ENCODE results near the gene HAUS3. TPM values are rescaled to one million over a fixed set of nuclear protein-coding genes. Genes with fewer than 3 reads are reported as not detected.

The HAUS3 gene
- total RNA-seq, 1 donor from 2014 or later, result 24.4 TPM

GRCh38 chr4:2248821-2249261 lies 6.9 kb upstream of the HAUS3 start:
- Mint-ChIP-seq H3K27ac (peak overlapping the region; percentile 29), H3K4me3 (no peak overlapping the region)
- no peak for DNase-seq (ENCODE audit: low spot score)

GRCh38 chr4:2248044-2248780 lies 6.3 kb upstream of the HAUS3 start:
- TF ChIP-seq CTCF (IDR thresholded peaks at IDR 0.05) (no peak), EZH2phosphoT487 (IDR thresholded peaks at IDR 0.05) (no peak), EZH2 (IDR thresholded peaks at IDR 0.05) (no peak)
- Histone ChIP-seq H3K79me2 (ENCODE audit: low read depth) (no peaks in the 10 kb centered on the region), H2AFZ (replicated peaks) (no peak overlapping the region), H3K4me3 (no peak overlapping the region), H4K20me1 (ENCODE audit: low read depth) (peaks cover 21% of the 10 kb centered on the region), H3K9me3 (ENCODE audit: low read depth) (no peaks in the 10 kb centered on the region), H3K27ac (no peak overlapping the region), H3K36me3 (peaks cover 4% of the 10 kb centered on the region), H3K9ac (no peak overlapping the region), H3K27me3 (no peaks in the 10 kb centered on the region), H3K4me2 (no peak overlapping the region), H3F3A (ENCODE audit: low read depth) (peaks cover 14% of the 10 kb centered on the region), H3K4me1 (no peaks in the 10 kb centered on the region)
- Mint-ChIP-seq H3K27ac (peak overlapping the region; percentile 29), H3K4me1 (peaks cover 21% of the 10 kb centered on the region), H3K27me3 (ENCODE audit: insufficient read depth, low read depth) (peaks cover 9% of the 10 kb centered on the region), H3K9me3 (no peaks in the 10 kb centered on the region), H3K36me3 (peaks cover 9% of the 10 kb centered on the region), H3K4me3 (no peak overlapping the region)
- DNase-seq (ENCODE audit: low spot score), result no peak

More at GRCh38 chr4:2248821-2249261, 6.9 kb upstream of the HAUS3 start:
- H2AFZ ChIP-seq (replicated peaks), result no peak overlapping the region
- no peak overlapping the region for H3K4me2 ChIP-seq
- TF ChIP-seq CTCF (IDR thresholded peaks at IDR 0.05) (no peak), EZH2phosphoT487 (IDR thresholded peaks at IDR 0.05) (no peak), EZH2 (IDR thresholded peaks at IDR 0.05) (no peak)
- no peaks in the 10 kb centered on the region for H3K4me1 ChIP-seq
- H4K20me1 ChIP-seq (ENCODE audit: low read depth), result peaks cover 28% of the 10 kb centered on the region
- Mint-ChIP-seq H3K36me3 (peaks cover 9% of the 10 kb centered on the region), H3K27me3 (ENCODE audit: insufficient read depth, low read depth) (peaks cover 10% of the 10 kb centered on the region), H3K4me1 (peaks cover 14% of the 10 kb centered on the region), H3K9me3 (no peaks in the 10 kb centered on the region)
- H3K36me3 ChIP-seq, result peaks cover 4% of the 10 kb centered on the region
- no peak overlapping the region for H3K9ac ChIP-seq
- H3K27ac ChIP-seq, result no peak overlapping the region
- peaks cover 8% of the 10 kb centered on the region for H3F3A ChIP-seq (ENCODE audit: low read depth)
- no peaks in the 10 kb centered on the region for H3K27me3 ChIP-seq
- H3K79me2 ChIP-seq (ENCODE audit: low read depth), result no peaks in the 10 kb centered on the region
- no peak overlapping the region for H3K4me3 ChIP-seq
- no peaks in the 10 kb centered on the region for H3K9me3 ChIP-seq (ENCODE audit: low read depth)

- Histone ChIP-seq H3K4me3 (no peak overlapping the region), H3F3A (ENCODE audit: low read depth) (peaks cover 21% of the 10 kb centered on the region), H2AFZ (replicated peaks) (no peak overlapping the region), H3K36me3 (peaks cover 4% of the 10 kb centered on the region), H3K79me2 (ENCODE audit: low read depth) (no peaks in the 10 kb centered on the region), H3K27me3 (no peaks in the 10 kb centered on the region), H3K27ac (no peak overlapping the region), H3K9ac (no peak overlapping the region), H4K20me1 (ENCODE audit: low read depth) (peaks cover 18% of the 10 kb centered on the region), H3K9me3 (ENCODE audit: low read depth) (no peaks in the 10 kb centered on the region), H3K4me1 (no peaks in the 10 kb centered on the region), H3K4me2 (no peak overlapping the region)
- H3K4me1 Mint-ChIP-seq, result peaks cover 18% of the 10 kb centered on the region
- no peak overlapping the region for H3K4me3 Mint-ChIP-seq
- no peak for TF ChIP-seq CTCF (IDR thresholded peaks at IDR 0.05)
- TF ChIP-seq EZH2 (IDR thresholded peaks at IDR 0.05), result no peak
- TF ChIP-seq EZH2phosphoT487 (IDR thresholded peaks at IDR 0.05), result no peak
- DNase-seq (ENCODE audit: low spot score), result no peak
- peaks cover 7% of the 10 kb centered on the region for H3K27me3 Mint-ChIP-seq (ENCODE audit: insufficient read depth, low read depth)
- H3K27ac Mint-ChIP-seq, result no peak overlapping the region
- H3K9me3 Mint-ChIP-seq, result no peaks in the 10 kb centered on the region
- peaks cover 7% of the 10 kb centered on the region for H3K36me3 Mint-ChIP-seq
These were observed 5.5 kb upstream of the HAUS3 start for GRCh38 chr4:2247128-2248043.

Data from neural progenitor cell (in vitro differentiated cells).